GM21619 (cell line): ENCODE data around the gene MARCKSL1.
A peak's percentile ranks its signal among the peaks of the same experiment; 100 is the strongest.

Source experiments
- ATAC-seq: cut with Tn5 transposase; IDR thresholded peaks from one replicate; pipeline ENCODE4 v1.9.1; 2021; ENCODE audit not compliant: unreplicated experiment

The MARCKSL1 gene

GRCh38 chr1:32353431-32353830, 17.4 kb upstream of the MARCKSL1 start:
- ATAC-seq = no peak

- ATAC-seq = no peak
Measured at GRCh38 chr1:32352831-32353383, 16.9 kb upstream of the MARCKSL1 start.

GRCh38 chr1:32352239-32352745, 16.3 kb upstream of the MARCKSL1 start:
- no peak for ATAC-seq

GRCh38 chr1:32351399-32352238, 15.6 kb upstream of the MARCKSL1 start:
- peak; percentile 69 for ATAC-seq

- peak; percentile 43 for ATAC-seq
Measured at GRCh38 chr1:32350785-32351398, 14.9 kb upstream of the MARCKSL1 start.

GRCh38 chr1:32349211-32349708, 13.2 kb upstream of the MARCKSL1 start:
- no peak for ATAC-seq

GRCh38 chr1:32346532-32347157, 10.6 kb upstream of the MARCKSL1 start:
- ATAC-seq = no peak

GRCh38 chr1:32345289-32345827, 9.3 kb upstream of the MARCKSL1 start:
- no peak for ATAC-seq

GRCh38 chr1:32342704-32343103, 6.7 kb upstream of the MARCKSL1 start:
- no peak for ATAC-seq

GRCh38 chr1:32341971-32342370, 5.9 kb upstream of the MARCKSL1 start:
- ATAC-seq = no peak

- no peak for ATAC-seq
Measured at GRCh38 chr1:32341186-32341757, 5.2 kb upstream of the MARCKSL1 start.

GRCh38 chr1:32339363-32339978, 3.4 kb upstream of the MARCKSL1 start:
- ATAC-seq = peak; percentile 31

GRCh38 chr1:32338637-32339145, 2.7 kb upstream of the MARCKSL1 start:
- ATAC-seq = no peak

GRCh38 chr1:32337855-32338636, 2.0 kb upstream of the MARCKSL1 start:
- ATAC-seq = no peak

GRCh38 chr1:32336963-32337675, 1.1 kb upstream of the MARCKSL1 start:
- ATAC-seq = peak; percentile 30

GRCh38 chr1:32336591-32336932, 529 bp upstream of the MARCKSL1 start:
- no peak for ATAC-seq

- ATAC-seq = no peak
Measured at GRCh38 chr1:32335535-32335789, 571 bp downstream of the MARCKSL1 start.

GRCh38 chr1:32334864-32335534, 1.0 kb downstream of the MARCKSL1 start:
- ATAC-seq = no peak
